BLaER1 treated with 17β-estradiol and CSF1 and Interleukin-3, amounts not matched to agents 10 nM and 100 nM (cell line): ENCODE data around the gene PPHLN1.

Experiments used
- H3K27ac ChIP-seq, 11 experiments: shearing (Covaris generic); formaldehyde crosslinking; 2 replicates each; pipeline ENCODE4 v1.8.1; 2022
- H3K27me3 ChIP-seq, 11 experiments: shearing (Covaris generic); formaldehyde crosslinking; 2 replicates each; pipeline ENCODE4 v1.8.1; 2022
- H3K36me3 ChIP-seq, 11 experiments: shearing (Covaris generic); formaldehyde crosslinking; 2 replicates each; pipeline ENCODE4 v1.8.1; 2022
- H3K4me1 ChIP-seq, 10 experiments: shearing (Covaris generic); formaldehyde crosslinking; 2 replicates each; pipeline ENCODE4 v1.8.1; 2022
- H3K4me2 ChIP-seq, 11 experiments: shearing (Covaris generic); formaldehyde crosslinking; 2 replicates each; pipeline ENCODE4 v1.8.1; 2022
- H3K4me3 ChIP-seq, 10 experiments: shearing (Covaris generic); formaldehyde crosslinking; 2 replicates each; pipeline ENCODE4 v1.8.1; 2022
- H3K9ac ChIP-seq, 11 experiments: shearing (Covaris generic); formaldehyde crosslinking; 2 replicates each; pipeline ENCODE4 v1.8.1; 2022
- H3K9me3 ChIP-seq, 11 experiments: shearing (Covaris generic); formaldehyde crosslinking; replicated peaks in 1 of 11; 2 replicates each; pipeline ENCODE4 v1.8.1; 2022
- H4K20me1 ChIP-seq, 11 experiments: shearing (Covaris generic); formaldehyde crosslinking; 2 replicates each; pipeline ENCODE4 v1.8.1; 2022
- Cebpa-rat ChIP-seq, 11 experiments: shearing (Covaris generic); IDR thresholded peaks; 2 replicates each; pipeline ENCODE4 v1.8.1; 2022

The PPHLN1 gene

DNA sequence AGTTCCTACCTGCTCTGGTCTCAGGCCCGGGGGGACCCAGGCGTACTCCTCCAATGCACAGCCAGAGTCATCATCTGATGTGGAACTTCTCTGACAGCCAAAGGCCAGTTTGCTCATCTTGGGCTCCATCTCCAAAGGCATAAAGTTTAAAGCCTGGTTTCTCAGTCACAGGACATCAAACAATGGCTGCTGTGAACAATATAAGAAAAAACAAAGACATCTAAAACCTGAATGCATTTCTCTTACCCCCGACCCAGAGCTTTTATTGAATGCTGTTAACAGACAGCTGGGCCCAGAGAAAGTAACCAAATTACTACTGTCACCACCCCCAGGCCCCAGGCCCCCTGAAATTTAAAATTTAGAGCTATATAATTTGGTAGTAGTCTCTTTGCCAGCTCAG lies 146.4 kb downstream of the PPHLN1 start:
- Histone ChIP-seq H3K9ac (no peak overlapping the region), H3K4me2 (0 out of 22 replicates have a peak overlapping the region, but pooled peaks of 1 of the 11 experiments have one; percentile 9), H3K36me3 (no peaks in the 10 kb centered on the region), H4K20me1 (no peaks in the 10 kb centered on the region), H3K4me3 (no peak overlapping the region), H3K27ac (no peak overlapping the region), H3K27me3 (no peaks in the 10 kb centered on the region), H3K4me1 (peaks cover 28 to 50% (median 40%) of the 10 kb centered on the region in 10 experiments), H3K9me3 (peaks cover 0 to 11% (median 0%) of the 10 kb centered on the region in 11 experiments; a peak in 2 of 22 replicates)
- TF ChIP-seq Cebpa-rat (IDR thresholded peaks at IDR 0.05) = no peak

DNA sequence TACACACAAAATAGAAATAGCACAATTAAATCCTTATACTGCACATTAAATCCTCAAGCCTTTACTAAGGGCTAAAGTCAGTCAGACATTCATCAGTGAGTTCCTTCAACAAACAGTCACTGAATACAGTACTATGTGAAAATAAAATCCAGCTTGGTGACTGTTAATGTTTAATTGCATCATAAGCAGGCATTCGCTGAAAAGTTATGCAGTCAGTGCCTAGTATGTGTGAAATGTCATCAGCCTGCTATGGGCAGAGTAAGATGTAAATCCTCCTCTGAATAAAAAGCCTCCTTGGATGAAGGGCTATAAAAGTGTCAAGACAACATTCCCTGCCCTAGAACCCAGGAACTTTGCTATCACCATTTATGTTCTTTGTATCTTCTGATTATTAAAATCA lies 147.2 kb downstream of the PPHLN1 start:
- Histone ChIP-seq H3K27ac (no peak overlapping the region), H3K4me2 (no peak overlapping the region), H3K27me3 (no peaks in the 10 kb centered on the region), H3K4me1 (peaks cover 24 to 42% (median 32%) of the 10 kb centered on the region in 10 experiments), H3K4me3 (no peak overlapping the region), H3K9me3 (peaks cover 0 to 11% (median 0%) of the 10 kb centered on the region in 11 experiments; a peak in 2 of 22 replicates), H3K9ac (no peak overlapping the region), H4K20me1 (no peaks in the 10 kb centered on the region), H3K36me3 (no peaks in the 10 kb centered on the region)
- TF ChIP-seq Cebpa-rat (IDR thresholded peaks at IDR 0.05) = no peak

DNA sequence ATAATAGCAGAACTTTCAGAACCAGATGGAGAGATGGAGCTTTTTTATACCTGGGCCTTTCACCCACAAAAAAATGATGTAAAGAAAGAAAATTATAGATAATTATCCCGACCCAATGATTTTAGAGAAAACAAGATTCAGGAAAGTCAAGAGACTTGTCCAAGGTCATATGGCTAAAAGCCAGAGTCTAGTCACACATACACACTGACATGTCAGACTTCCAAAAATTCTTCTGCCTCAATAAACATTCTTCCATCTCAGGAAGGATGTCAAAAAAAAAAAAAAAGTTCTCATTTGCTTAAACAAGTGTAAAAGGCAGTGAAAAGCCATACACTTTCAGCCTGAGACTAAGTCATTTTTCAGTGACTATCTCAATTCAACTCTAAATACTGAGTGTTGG lies 147.6 kb downstream of the PPHLN1 start:
- H3K9me3 ChIP-seq = peaks cover 0 to 11% (median 0%) of the 10 kb centered on the region in 11 experiments; a peak in 2 of 22 replicates
- H3K4me3 ChIP-seq = no peak overlapping the region
- H3K27me3 ChIP-seq = no peaks in the 10 kb centered on the region
- peaks cover 20 to 38% (median 28%) of the 10 kb centered on the region in 10 experiments for H3K4me1 ChIP-seq
- H3K27ac ChIP-seq = no peak overlapping the region
- no peak overlapping the region for H3K9ac ChIP-seq
- H3K4me2 ChIP-seq = no peak overlapping the region
- no peaks in the 10 kb centered on the region for H3K36me3 ChIP-seq
- H4K20me1 ChIP-seq = no peaks in the 10 kb centered on the region
- no peak for TF ChIP-seq Cebpa-rat (IDR thresholded peaks at IDR 0.05)

DNA sequence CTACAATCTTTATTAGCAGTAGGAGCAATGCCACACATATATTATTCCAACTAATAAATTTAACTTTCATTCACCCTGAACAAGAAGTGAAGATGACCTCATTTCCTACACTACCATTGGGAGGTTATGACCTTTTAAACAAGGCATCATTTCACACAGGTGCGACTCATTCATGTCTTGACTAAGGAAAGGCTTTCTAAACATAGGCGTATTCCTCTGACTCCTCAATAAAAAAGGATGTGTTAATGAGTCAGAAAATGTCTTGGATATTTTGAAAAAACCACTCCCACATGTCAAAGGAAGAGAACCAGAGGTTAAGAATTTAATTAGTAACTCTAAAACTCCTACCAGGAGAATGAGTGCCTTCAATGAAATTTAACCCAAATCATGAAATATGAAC lies 148.4 kb downstream of the PPHLN1 start:
- no peak for TF ChIP-seq Cebpa-rat (IDR thresholded peaks at IDR 0.05)
- Histone ChIP-seq H3K4me3 (no peak overlapping the region), H3K9me3 (peaks cover 0 to 11% (median 0%) of the 10 kb centered on the region in 11 experiments; a peak in 2 of 22 replicates), H3K36me3 (no peaks in the 10 kb centered on the region), H4K20me1 (no peaks in the 10 kb centered on the region), H3K27ac (no peak overlapping the region), H3K27me3 (no peaks in the 10 kb centered on the region), H3K9ac (no peak overlapping the region), H3K4me2 (no peak overlapping the region), H3K4me1 (peaks cover 12 to 30% (median 20%) of the 10 kb centered on the region in 10 experiments)

DNA sequence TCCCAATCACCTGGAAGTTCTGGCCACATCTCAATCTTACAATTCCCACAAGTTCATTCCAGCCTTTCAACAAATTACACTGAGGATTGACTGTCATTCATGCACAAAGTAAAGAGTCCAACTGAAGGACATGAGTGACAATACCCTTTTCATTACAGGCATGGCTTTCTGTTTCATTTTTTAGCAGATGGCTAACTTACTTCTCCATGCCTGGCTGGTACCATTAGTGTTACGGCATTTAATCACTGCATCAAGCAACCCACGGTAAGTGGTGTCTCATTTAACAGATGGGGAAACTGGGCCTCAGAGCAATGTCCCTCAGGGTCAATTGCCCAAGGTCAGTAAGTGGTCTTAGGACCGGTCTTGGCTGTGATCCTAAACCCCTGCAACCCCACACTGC lies 149.1 kb downstream of the PPHLN1 start:
- Histone ChIP-seq H3K4me1 (peaks cover 6 to 22% (median 12%) of the 10 kb centered on the region in 10 experiments), H3K27ac (no peak overlapping the region), H3K9me3 (peaks cover 0 to 11% (median 0%) of the 10 kb centered on the region in 11 experiments; a peak in 2 of 22 replicates), H3K36me3 (no peaks in the 10 kb centered on the region), H3K9ac (no peak overlapping the region), H3K4me2 (no peak overlapping the region), H3K4me3 (no peak overlapping the region), H3K27me3 (no peaks in the 10 kb centered on the region), H4K20me1 (no peaks in the 10 kb centered on the region)
- TF ChIP-seq Cebpa-rat (IDR thresholded peaks at IDR 0.05) = no peak

DNA sequence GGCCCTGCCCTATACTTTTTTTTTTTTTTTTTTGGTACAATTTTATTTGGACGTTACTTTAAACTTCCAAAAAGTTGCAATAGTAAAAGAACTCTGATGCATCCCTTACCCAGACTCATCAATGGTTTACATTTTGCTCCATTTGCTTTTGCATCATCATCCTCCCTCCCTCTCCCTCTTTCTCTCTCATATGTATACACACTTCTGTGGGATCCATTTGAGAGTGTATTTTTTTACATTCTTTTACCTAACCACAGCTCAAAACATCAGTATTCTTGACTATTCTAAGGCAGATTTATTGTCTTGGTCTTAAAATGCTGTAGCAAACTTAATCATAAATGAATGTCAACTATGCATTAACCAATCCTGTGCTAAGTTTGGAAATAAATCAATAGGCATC lies 152.0 kb downstream of the PPHLN1 start:
- H3K4me1 ChIP-seq = peaks cover 0 to 13% (median 5%) of the 10 kb centered on the region in 10 experiments; a peak in 5 of 20 replicates
- no peak overlapping the region for H3K4me2 ChIP-seq
- H3K36me3 ChIP-seq = no peaks in the 10 kb centered on the region
- peaks cover 7 to 16% (median 11%) of the 10 kb centered on the region in 11 experiments for H3K27me3 ChIP-seq
- H3K4me3 ChIP-seq = no peak overlapping the region
- peaks cover 0 to 11% (median 0%) of the 10 kb centered on the region in 11 experiments; a peak in 2 of 22 replicates for H3K9me3 ChIP-seq
- H3K27ac ChIP-seq = no peak overlapping the region
- peaks cover 0 to 1% (median 0%) of the 10 kb centered on the region in 11 experiments; a peak in 2 of 22 replicates for H4K20me1 ChIP-seq
- H3K9ac ChIP-seq = no peak overlapping the region
- no peak for TF ChIP-seq Cebpa-rat (IDR thresholded peaks at IDR 0.05)

DNA sequence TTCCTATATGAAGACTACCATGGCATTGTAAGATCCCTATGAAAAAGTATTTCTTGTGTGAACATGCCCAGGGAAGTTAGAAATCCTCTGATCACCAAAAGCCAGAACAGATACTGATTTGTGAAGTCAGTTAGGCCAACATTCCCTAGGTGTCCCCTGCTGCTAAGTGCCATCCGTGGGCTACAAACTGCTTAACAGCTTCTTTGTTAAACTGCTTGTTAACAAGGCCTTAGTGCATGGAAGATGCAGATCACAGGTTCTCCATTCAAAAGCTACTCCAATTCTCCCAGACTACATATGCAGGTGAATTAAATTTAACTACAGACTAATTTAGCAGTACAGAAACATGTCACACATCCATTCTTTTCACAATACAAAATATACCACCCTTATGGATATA lies 155.4 kb downstream of the PPHLN1 start:
- Histone ChIP-seq H3K4me3 (no peak overlapping the region), H3K27ac (no peak overlapping the region), H3K4me2 (no peak overlapping the region), H3K36me3 (no peaks in the 10 kb centered on the region), H3K4me1 (peaks cover 0 to 20% (median 10%) of the 10 kb centered on the region in 10 experiments; a peak in 13 of 20 replicates), H3K27me3 (peaks cover 32 to 45% (median 37%) of the 10 kb centered on the region in 11 experiments), H3K9me3 (no peaks in the 10 kb centered on the region), H4K20me1 (peaks cover 0 to 18% (median 0%) of the 10 kb centered on the region in 11 experiments; a peak in 4 of 22 replicates), H3K9ac (no peak overlapping the region)
- TF ChIP-seq Cebpa-rat (IDR thresholded peaks at IDR 0.05) = no peak

DNA sequence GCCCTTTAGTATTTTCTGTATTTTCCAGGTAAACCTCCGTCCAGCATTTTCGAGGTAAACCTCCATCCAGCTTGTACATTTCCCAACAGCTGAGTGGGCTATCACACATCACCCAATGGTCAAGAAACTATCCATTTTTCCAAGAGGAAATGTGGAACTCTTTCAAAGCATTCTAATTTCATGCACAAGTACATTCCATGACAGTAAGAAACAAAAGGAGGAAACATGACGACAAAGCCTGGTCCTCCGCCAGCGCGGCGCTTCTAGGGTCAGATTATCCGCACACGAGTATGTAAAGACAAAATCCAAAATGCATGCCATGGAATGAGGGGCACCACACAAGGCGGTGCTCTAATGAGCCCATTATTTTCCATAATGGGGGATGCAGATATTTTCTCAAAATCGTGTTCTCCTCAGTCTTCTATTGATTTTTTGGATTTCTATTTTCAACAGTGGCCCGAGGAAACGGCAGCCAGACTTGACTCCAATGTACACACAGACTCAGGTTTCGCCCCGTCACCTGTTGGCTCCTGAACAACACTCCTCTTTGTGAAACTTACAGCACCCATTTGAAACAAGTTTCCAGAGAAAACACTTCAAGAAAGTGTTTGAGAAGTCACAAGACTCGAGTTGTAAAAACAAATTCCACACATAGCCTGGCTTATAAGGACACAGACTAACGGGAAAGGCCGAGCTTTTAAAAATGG lies 156.2 kb downstream of the PPHLN1 start:
- Histone ChIP-seq H3K36me3 (no peaks in the 10 kb centered on the region), H3K9me3 (no peaks in the 10 kb centered on the region), H4K20me1 (peaks cover 0 to 18% (median 0%) of the 10 kb centered on the region in 11 experiments; a peak in 4 of 22 replicates), H3K27me3 (peaks cover 32 to 45% (median 39%) of the 10 kb centered on the region in 11 experiments), H3K4me1 (peaks cover 0 to 20% (median 10%) of the 10 kb centered on the region in 10 experiments; a peak in 13 of 20 replicates), H3K4me3 (peak overlapping the region; percentile 62 to 83 (median 76)), H3K4me2 (peak overlapping the region; percentile 96 to 100 (median 99)), H3K9ac (peak overlapping the region in 9 of 11 experiments; percentile 58 to 79 (median 72); a peak in 14 of 22 replicates), H3K27ac (no peak overlapping the region)
- TF ChIP-seq Cebpa-rat (IDR thresholded peaks at IDR 0.05) = no peak

DNA sequence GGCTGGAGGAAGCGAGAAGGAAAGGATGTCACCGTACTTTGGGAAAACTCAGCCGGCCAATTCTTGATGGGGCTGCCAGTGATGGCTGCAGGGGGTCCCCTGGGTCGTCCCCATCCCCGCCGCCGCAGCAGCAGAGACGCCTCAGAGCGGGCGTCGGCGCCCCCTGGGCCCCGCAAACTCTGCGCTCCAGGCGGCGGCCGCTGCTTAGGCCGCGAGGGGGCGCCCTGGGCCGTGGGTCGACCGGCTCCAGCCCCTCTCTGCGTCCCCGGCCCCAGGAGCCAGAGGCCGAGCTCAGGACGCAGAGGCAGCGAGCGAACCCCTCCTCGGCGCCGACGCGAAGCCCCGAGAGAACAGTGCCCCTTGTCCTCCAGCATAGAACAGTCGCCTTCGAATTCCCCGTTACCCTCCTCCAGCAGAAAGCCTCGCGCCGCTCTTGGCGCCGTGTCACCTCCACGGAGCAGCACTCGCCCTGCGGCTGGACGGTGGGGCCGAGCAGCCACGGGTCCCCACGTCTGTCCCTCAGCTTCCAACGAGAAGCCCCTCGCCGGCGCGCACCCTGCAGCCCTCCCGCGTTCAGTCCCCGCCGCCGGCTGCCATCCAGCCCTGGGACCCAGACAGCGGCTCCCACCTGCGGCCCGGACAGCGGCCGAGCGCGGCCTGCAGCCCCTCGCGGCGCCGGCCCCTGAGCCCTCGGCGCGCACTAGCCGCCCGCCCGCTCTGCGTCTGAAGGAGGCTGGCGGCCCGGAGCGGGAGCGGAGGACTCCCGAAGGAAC lies 157.0 kb downstream of the PPHLN1 start:
- H4K20me1 ChIP-seq = peaks cover 0 to 18% (median 0%) of the 10 kb centered on the region in 11 experiments; a peak in 4 of 22 replicates
- H3K4me3 ChIP-seq = peak overlapping the region; percentile 62 to 83 (median 76)
- no peaks in the 10 kb centered on the region for H3K9me3 ChIP-seq
- no peaks in the 10 kb centered on the region for H3K36me3 ChIP-seq
- peaks cover 32 to 45% (median 39%) of the 10 kb centered on the region in 11 experiments for H3K27me3 ChIP-seq
- peak overlapping the region; percentile 96 to 100 (median 99) for H3K4me2 ChIP-seq
- TF ChIP-seq Cebpa-rat (IDR thresholded peaks at IDR 0.05) = no peak
- H3K4me1 ChIP-seq = peaks cover 0 to 20% (median 10%) of the 10 kb centered on the region in 10 experiments; a peak in 13 of 20 replicates
- peak overlapping the region; percentile 39 to 79 (median 72) for H3K9ac ChIP-seq
- H3K27ac ChIP-seq = peak overlapping the region in 5 of 11 experiments; percentile 9 to 37 (median 17); a peak in 3 of 22 replicates
